Measurements from ENCODE around the gene KDM4C.

KDM4C gene

DNA sequence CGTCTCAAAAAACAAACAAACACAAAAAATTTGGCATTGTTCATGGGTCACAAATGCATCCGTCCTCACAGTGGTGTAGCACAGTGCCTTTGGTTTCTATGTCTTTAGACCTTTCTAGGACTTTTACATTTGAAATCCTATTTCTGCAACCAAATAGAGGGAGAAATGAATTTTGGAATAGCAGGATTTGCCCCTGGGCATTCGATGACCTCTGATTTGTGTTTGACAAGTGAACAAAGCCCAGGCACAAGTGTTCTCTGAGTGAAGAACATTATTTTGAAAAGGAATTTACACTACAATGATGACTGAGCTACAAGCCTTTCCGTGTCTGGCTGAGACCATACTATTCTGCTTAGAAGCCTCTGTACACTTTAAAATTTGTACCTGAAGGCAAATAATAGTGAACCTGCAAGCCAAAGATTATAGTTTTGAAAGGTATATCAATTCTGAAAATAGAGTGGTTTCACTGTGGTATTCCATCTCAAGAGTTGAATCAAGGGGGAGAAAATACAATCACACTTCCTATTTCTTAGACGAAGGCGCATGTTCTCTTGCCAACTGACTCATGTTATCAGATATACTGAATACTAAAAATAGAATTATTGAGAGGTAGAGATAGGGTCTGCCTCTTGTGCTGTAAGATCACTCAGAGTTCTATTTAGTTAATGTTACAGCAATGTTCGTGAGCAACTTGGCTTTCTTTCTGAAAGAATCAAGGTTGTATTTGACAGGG is 297.6 kb downstream of the KDM4C start:
- no peak for DNase-seq
- Histone ChIP-seq H3K9me3 (no peaks in the 10 kb centered on the region), H3K27me3 (no peaks in the 10 kb centered on the region), H3K36me3 (no peaks in the 10 kb centered on the region), H3K4me1 (peaks cover 17% of the 10 kb centered on the region; the same call in 1 of the 2 replicates), H3K4me3 (ENCODE audit: low read depth, low read length) (no peak overlapping the region)
- no peak for TF ChIP-seq CTCF (IDR thresholded peaks at IDR 0.05; ENCODE audit: low read depth, low read length)

DNA sequence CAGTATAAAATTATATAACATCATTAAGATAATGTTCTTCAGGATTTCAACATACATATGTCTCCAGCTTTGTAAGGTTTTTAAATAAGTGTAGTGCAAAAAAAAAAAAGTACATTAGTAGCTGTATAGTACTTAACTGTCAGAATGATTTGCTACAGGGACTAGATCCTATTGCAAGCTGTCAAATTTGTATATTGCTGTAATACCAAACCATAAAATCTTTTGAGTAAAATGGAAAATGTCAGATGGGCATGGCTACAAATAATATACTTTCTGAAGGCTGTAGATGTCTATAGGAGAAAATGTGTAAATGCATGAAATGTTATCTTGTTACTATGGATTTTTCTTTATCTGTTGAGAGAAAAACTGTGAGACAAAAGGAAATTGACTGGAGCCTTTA is 298.5 kb downstream of the KDM4C start:
- Histone ChIP-seq H3K4me3 (ENCODE audit: low read depth, low read length) (no peak overlapping the region), H3K36me3 (no peaks in the 10 kb centered on the region; the same call in 1 of the 2 replicates), H3K4me1 (peaks cover 17% of the 10 kb centered on the region; the same call in 1 of the 2 replicates), H3K9me3 (no peaks in the 10 kb centered on the region), H3K27me3 (no peaks in the 10 kb centered on the region)
- DNase-seq: no peak
- TF ChIP-seq CTCF (IDR thresholded peaks at IDR 0.05; ENCODE audit: low read depth, low read length): no peak

- Histone ChIP-seq H3K4me1 (peaks cover 17% of the 10 kb centered on the region; the same call in 1 of the 2 replicates), H3K27me3 (no peaks in the 10 kb centered on the region), H3K4me3 (ENCODE audit: low read depth, low read length) (no peak overlapping the region), H3K36me3 (no peaks in the 10 kb centered on the region; the same call in 1 of the 2 replicates), H3K9me3 (no peaks in the 10 kb centered on the region)
- no peak for TF ChIP-seq CTCF (IDR thresholded peaks at IDR 0.05; ENCODE audit: low read depth, low read length)
- DNase-seq: no peak
These were observed 300.7 kb downstream of the KDM4C start for GRCh38 chr9:7058473-7058872.

GRCh38 chr9:7067169-7067568 is 309.4 kb downstream of the KDM4C start:
- no peak overlapping the region for H3K4me3 ChIP-seq (ENCODE audit: low read depth, low read length)
- no peaks in the 10 kb centered on the region for H3K9me3 ChIP-seq
- no peaks in the 10 kb centered on the region for H3K27me3 ChIP-seq
- no peak for DNase-seq
- H3K36me3 ChIP-seq: no peaks in the 10 kb centered on the region
- no peaks in the 10 kb centered on the region for H3K4me1 ChIP-seq
- no peak for TF ChIP-seq CTCF (IDR thresholded peaks at IDR 0.05; ENCODE audit: low read depth, low read length)

DNA sequence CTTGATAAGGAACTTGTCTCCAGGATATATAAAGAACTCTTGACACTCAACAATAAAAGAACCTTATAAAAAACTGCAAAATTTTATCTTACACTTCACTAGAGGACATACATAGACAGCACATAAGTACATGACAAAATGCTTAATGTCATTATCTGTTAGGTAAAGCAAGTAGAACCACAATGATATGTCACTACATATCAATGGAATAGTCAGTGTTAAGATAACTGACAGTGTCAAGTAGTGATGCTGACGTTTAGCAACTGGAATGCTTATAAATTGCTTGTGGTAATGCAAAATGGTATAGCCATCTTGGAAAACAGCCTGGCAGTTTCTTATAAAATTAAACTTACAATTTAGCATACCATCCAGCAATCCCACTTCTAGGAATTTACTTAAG is 314.1 kb downstream of the KDM4C start:
- Histone ChIP-seq H3K36me3 (no peaks in the 10 kb centered on the region), H3K9me3 (no peaks in the 10 kb centered on the region), H3K27me3 (no peaks in the 10 kb centered on the region), H3K4me3 (ENCODE audit: low read depth, low read length) (no peak overlapping the region), H3K4me1 (no peaks in the 10 kb centered on the region)
- no peak for DNase-seq
- no peak for TF ChIP-seq CTCF (IDR thresholded peaks at IDR 0.05; ENCODE audit: low read depth, low read length)

DNA sequence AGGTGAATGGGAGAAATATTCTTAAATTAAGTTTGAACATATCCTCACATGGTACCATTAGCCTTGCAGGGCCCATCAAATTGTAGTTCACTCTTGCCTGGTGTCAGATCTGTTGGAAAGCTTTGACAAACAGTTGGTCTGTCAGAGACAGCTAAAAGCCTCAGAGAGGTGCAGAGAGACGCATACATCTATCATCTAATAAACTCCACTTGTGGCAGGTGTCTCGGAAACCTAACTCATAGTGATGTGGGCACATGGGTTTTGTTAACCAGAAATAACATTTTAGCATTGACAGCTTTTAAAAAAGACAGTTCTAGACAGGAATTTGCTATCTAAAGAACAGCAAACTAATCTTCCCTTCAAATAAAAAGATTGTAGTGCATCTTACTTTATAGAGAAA is 315.9 kb downstream of the KDM4C start:
- no peaks in the 10 kb centered on the region for H3K9me3 ChIP-seq
- no peaks in the 10 kb centered on the region for H3K27me3 ChIP-seq
- no peak overlapping the region for H3K4me3 ChIP-seq (ENCODE audit: low read depth, low read length)
- TF ChIP-seq CTCF (IDR thresholded peaks at IDR 0.05; ENCODE audit: low read depth, low read length): no peak
- DNase-seq: no peak
- H3K36me3 ChIP-seq: no peaks in the 10 kb centered on the region; the same call in 1 of the 2 replicates
- H3K4me1 ChIP-seq: no peaks in the 10 kb centered on the region

All from BE2C (cell line).